Mucosa of descending colon (tissue), 3 donors: Measurements from ENCODE around the gene MGAT5. TPM values are rescaled to one million over a fixed set of nuclear protein-coding genes. Genes with fewer than 3 reads are reported as not detected.

ENCODE experiments used
- ATAC-seq: fragments of 200-7000 bp; cut with Tn5 transposase; one replicate; pipeline ENCODE4 v1.9.1; 2020; ENCODE audit warnings: mild to moderate bottlenecking, moderate library complexity
- DNase-seq, 3 donors: peaks; one replicate each; pipeline ENCODE4 v3.0.0-alpha.2; 2020
- H3K36me3 ChIP-seq: fragments of 200-600 bp; one replicate; pipeline ENCODE4 v1.8.0; 2021; ENCODE audit warnings: low read depth, mild to moderate bottlenecking
- H3K4me1 ChIP-seq: fragments of 200-600 bp; one replicate; pipeline ENCODE4 v1.8.0; 2021; ENCODE audit warnings: low read depth, mild to moderate bottlenecking
- H3K4me3 ChIP-seq: fragments of 200-600 bp; one replicate; pipeline ENCODE4 v1.8.0; 2021; ENCODE audit warnings: mild to moderate bottlenecking
- H3K9me3 ChIP-seq: fragments of 200-600 bp; one replicate; pipeline ENCODE4 v1.8.0; 2021; ENCODE audit warnings: mild to moderate bottlenecking
- intact Hi-C, 2 donors: fragments of 100-400 bp; cut with DNase I in 1 of 2; cut with micrococcal nuclease in 1 of 2; formaldehyde crosslinking; loops; one replicate each; pipeline versions ENCODE4 v1.11.0 to v1.11.1; 2022; cut with DNase I, micrococcal nuclease
- total RNA-seq, 3 donors: library from RNA; stranded (reverse); fragmentation: NEBNext Ultra II Directional in 2 of 3; extraction: Animal tissue kit (Norgen Biotek cat#: 25700) in 2 of 3; gene quantifications; one replicate each; pipeline versions ENCODE4 v1.2.1 to v1.2.4, GENCODE V29; 2021 to 2023
- TF ChIP-seq, protein P1 (sequence below): fragments of 200-600 bp; IDR thresholded peaks from one replicate; pipeline ENCODE4 v1.8.0; 2022; ENCODE audit warnings: antibody characterized with exemption, mild to moderate bottlenecking
- donor health status: DM: no; HTN: no; CAD: no; lungs with moderate emphysema.
- donor health status: DM: no; HTN: no; CAD: no.
- donor health status: DM: no; HTN: yes; CAD: no.

MGAT5 gene
- total RNA-seq, 3 donors from 2014 or later: 56.5 to 75.5 (median 69.7) TPM

DNA sequence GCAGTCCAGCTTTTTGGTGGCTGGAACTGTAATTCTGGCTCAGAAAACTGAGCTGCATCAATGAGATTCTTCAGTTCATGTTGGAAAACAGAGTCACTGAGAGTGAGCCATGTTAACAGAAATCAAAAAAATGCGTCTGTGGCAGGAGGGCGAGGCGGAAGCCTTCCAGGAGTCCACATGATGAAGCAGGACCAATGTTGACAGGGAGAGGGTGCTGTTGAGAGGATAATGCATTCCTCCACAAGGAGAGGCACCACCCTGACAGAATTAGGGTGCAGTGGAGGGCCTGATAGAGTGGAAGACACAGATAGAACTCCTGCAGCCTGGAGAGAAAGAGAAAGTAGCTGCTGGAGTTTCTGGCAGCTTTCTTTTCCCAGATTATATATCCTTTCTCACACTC, 111.5 kb downstream of the MGAT5 start:
- no peak for ATAC-seq

DNA sequence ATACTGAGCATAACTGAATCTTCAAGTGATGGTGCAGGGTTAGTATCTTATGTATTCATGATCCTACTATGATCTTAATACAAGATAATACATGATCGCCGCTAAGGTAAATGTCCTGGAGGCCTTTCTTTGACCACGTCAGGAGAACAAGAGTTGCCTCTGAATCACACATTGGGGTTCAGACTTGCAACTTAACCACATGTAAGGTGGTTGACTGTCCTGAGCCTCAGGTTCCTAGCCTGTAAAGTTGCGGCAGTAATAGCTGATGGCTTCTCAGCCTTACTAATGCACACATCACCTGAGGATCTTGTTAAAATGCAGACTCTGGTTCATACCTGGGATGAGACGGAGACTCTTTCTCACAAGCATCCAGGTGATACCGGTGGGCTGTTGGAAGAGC, 112.5 kb downstream of the MGAT5 start:
- H3K4me3 ChIP-seq: no peak overlapping the region
- H3K36me3 ChIP-seq: no peaks in the 10 kb centered on the region
- intact Hi-C loops: no loop called here
- H3K4me1 ChIP-seq: peaks cover 7% of the 10 kb centered on the region
- ATAC-seq (no peak), DNase-seq (no peak)
- no peaks in the 10 kb centered on the region for H3K9me3 ChIP-seq
- TF ChIP-seq, protein P1, sequence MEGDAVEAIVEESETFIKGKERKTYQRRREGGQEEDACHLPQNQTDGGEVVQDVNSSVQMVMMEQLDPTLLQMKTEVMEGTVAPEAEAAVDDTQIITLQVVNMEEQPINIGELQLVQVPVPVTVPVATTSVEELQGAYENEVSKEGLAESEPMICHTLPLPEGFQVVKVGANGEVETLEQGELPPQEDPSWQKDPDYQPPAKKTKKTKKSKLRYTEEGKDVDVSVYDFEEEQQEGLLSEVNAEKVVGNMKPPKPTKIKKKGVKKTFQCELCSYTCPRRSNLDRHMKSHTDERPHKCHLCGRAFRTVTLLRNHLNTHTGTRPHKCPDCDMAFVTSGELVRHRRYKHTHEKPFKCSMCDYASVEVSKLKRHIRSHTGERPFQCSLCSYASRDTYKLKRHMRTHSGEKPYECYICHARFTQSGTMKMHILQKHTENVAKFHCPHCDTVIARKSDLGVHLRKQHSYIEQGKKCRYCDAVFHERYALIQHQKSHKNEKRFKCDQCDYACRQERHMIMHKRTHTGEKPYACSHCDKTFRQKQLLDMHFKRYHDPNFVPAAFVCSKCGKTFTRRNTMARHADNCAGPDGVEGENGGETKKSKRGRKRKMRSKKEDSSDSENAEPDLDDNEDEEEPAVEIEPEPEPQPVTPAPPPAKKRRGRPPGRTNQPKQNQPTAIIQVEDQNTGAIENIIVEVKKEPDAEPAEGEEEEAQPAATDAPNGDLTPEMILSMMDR: no peak

More for the DNA sequence above, 111.5 kb downstream of the MGAT5 start:
- Histone ChIP-seq H3K9me3 (no peaks in the 10 kb centered on the region), H3K36me3 (no peaks in the 10 kb centered on the region), H3K4me3 (no peak overlapping the region), H3K4me1 (peaks cover 8% of the 10 kb centered on the region)
- intact Hi-C loops: no loop called here
- peak in 1 of 3 donors; percentile 14 for DNase-seq
- TF ChIP-seq, protein P1: no peak

DNA sequence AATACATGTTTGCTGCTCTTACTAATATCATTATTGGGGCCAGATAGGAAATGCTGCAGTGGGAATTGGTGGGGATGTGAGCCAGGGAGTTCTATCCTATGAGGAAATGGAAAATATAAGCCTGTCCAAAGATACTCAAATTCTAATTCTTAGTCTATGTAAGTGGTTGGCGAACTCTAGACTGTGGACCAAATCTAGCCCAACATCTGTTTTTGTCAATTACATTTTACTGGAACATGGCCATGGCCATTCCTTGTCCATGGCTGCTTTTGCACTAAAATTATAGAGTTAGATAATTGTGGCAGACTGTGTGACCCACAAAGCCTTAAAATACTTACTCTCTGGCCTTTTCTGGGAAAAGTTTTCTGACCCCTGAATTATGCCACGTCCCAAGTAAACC, 113.3 kb downstream of the MGAT5 start:
- no peaks in the 10 kb centered on the region for H3K9me3 ChIP-seq
- no peaks in the 10 kb centered on the region for H3K4me1 ChIP-seq
- TF ChIP-seq, protein P1: no peak
- intact Hi-C loops: no loop called here
- DNase-seq: no peak
- H3K4me3 ChIP-seq: no peak overlapping the region
- no peaks in the 10 kb centered on the region for H3K36me3 ChIP-seq
- no peak for ATAC-seq

DNA sequence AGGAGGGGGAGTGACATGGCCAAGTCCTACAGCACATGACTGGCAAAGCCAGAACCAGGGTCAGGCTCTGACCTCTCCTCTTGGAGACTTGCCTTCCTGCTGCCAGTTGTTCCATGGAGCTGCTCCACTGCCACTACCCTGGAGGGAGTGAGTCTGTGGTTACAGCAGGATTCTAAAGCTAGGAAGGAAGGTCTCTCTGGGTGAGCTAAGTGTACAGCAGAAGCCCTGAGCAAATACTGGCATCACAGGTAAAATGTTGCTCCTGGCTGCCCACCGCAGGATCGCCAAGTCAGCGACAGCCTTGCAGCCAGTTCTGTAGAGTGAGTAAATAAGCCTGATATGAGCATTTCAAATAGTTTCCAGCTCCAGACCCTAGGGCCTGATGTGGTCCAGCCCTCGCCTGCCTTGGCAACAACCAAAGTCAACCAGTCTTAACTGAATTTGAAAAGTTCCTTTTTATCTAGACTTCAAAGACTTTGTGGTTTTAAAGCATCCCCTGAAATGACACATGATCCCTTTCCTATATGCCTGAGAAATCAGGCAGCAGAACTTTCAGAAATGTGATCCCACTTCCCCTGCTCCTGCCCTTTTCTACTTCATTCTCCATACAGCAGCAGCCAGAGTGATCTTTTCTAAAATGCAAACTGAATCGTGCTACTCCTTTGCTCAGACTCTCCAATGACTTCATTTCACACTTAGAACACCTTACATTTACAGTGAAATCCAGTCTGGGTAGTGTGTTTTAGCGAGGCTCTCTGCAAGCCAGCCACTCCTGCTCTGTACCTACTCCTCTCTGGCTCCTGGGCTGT, 114.3 kb downstream of the MGAT5 start:
- TF ChIP-seq, protein P1: no peak
- DNase-seq: no peak
- Histone ChIP-seq H3K9me3 (no peaks in the 10 kb centered on the region), H3K4me1 (no peaks in the 10 kb centered on the region), H3K36me3 (no peaks in the 10 kb centered on the region), H3K4me3 (no peak overlapping the region)
- intact Hi-C loops: no loop called here
- no peak for ATAC-seq

DNA sequence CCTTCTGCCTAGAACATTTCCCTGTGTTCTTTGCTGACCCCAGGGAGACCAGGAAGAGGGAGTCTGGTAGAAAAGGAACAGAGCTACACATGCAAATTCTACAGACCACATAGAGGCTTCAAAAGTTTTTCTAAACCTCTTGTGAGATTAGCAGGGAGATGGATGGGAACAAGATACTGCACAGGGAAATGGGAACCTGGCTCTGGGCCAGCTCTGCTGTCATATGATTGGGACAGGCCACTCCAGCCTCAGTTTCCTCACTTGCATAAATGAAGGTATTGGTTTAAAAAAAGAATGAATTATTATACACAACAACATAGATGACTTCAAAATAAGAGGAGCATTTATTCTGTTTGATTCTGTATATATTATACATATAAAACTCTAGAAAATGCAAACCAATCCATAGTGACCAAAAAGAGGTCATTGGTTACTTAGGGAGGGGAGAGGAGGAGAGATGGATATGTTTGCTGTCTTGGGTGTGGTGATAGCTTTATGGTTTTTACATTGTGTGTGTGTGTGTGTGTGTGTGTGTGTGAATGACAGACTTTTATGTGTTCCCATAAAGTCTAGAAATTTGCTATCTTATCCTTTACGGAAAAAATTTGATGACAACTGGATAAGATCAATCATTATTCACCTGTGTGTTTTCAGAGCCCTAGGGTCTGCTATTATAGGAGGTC, 115.5 kb downstream of the MGAT5 start:
- H3K9me3 ChIP-seq: no peaks in the 10 kb centered on the region
- no peaks in the 10 kb centered on the region for H3K36me3 ChIP-seq
- intact Hi-C loops: no loop called here
- TF ChIP-seq, protein P1: no peak
- ATAC-seq (peak; percentile 75), DNase-seq (peak in 1 of 3 donors; percentile 33)
- H3K4me3 ChIP-seq: no peak overlapping the region
- H3K4me1 ChIP-seq: no peaks in the 10 kb centered on the region
